ENCODE data around the gene PTPRT.

GRCh38 chr20:42483730-42484303 is 705.9 kb downstream of the PTPRT start:
- TF ChIP-seq CTCF (IDR thresholded peaks at IDR 0.05 in 2 of 3, conservative IDR thresholded peaks at IDR 0.05 in 1 of 3; ENCODE audit: borderline replicate concordance in 1 of 3, insufficient read depth in 1 of 3, low read depth in 2 of 3, low read length in 2 of 3) = peak in 2 of 3 experiments; percentile 29 to 39; a peak in 4 of 6 replicates
- no peak for TF ChIP-seq EZH2 (IDR thresholded peaks at IDR 0.05)
- no peak for TF ChIP-seq RAD21 (IDR thresholded peaks at IDR 0.05; ENCODE audit: low read depth)
- no peak for TF ChIP-seq EGR1 (IDR thresholded peaks at IDR 0.05; ENCODE audit: low read depth)
- no peak for TF ChIP-seq POLR2AphosphoS5 (IDR thresholded peaks at IDR 0.05; ENCODE audit: low read depth, low read length)
- no peak for TF ChIP-seq REST (IDR thresholded peaks at IDR 0.05; ENCODE audit: low read depth)

Measured in HCT116 (cell line).